GM23338 (cell line): ENCODE measurements around the gene TMX3. TPM values are rescaled to one million over a fixed set of nuclear protein-coding genes. Genes with fewer than 3 reads are reported as not detected.

ENCODE experiments used
- ATAC-seq: fragments of 200-7000 bp; cut with Tn5 transposase; 3 replicates; pipeline ENCODE4 v1.9.1; 2020
- DNase-seq: peaks from one replicate; pipeline ENCODE4 v3.0.0-alpha.2; 2015; ENCODE audit warnings: low spot score
- H2AFZ ChIP-seq: fragments of 200-600 bp; sonication (generic); 2 replicates; pipeline ENCODE4 v1.8.0; 2016; ENCODE audit warnings: antibody characterized with exemption, mild to moderate bottlenecking, moderate library complexity
- H3F3A ChIP-seq: fragments of 200-600 bp; sonication (generic); replicated peaks from 2 replicates; pipeline ENCODE4 v1.8.0; 2017; ENCODE audit warnings: antibody characterized with exemption, mixed run types, low read depth
- H3K27ac ChIP-seq: fragments of 200-600 bp; sonication (generic); 2 replicates; pipeline ENCODE4 v1.6.1; 2016; ENCODE audit warnings: low read depth
- H3K27me3 ChIP-seq: fragments of 200-600 bp; sonication (generic); 2 replicates; pipeline ENCODE4 v1.8.0; 2016; ENCODE audit warnings: mild to moderate bottlenecking, mixed run types, moderate library complexity; ENCODE audit not compliant: insufficient read depth
- H3K36me3 ChIP-seq: fragments of 200-600 bp; sonication (generic); 2 replicates; pipeline ENCODE4 v1.8.0; 2016; ENCODE audit warnings: mild to moderate bottlenecking; ENCODE audit not compliant: insufficient read depth
- H3K4me1 ChIP-seq: fragments of 200-600 bp; sonication (generic); 2 replicates; pipeline ENCODE4 v1.8.0; 2016; ENCODE audit warnings: mild to moderate bottlenecking, moderate library complexity; ENCODE audit not compliant: insufficient read depth
- H3K4me2 ChIP-seq: fragments of 200-600 bp; sonication (generic); 2 replicates; pipeline ENCODE4 v1.7.1; 2017; ENCODE audit warnings: mixed run types
- H3K4me3 ChIP-seq: fragments of 200-600 bp; sonication (generic); 2 replicates; pipeline ENCODE4 v1.6.1; 2016; ENCODE audit warnings: mixed run types
- H3K79me2 ChIP-seq: fragments of 200-600 bp; sonication (generic); replicated peaks from 2 replicates; pipeline ENCODE4 v1.8.0; 2017; ENCODE audit warnings: mild to moderate bottlenecking; ENCODE audit not compliant: insufficient read depth
- H3K9me2 ChIP-seq: fragments of 200-600 bp; sonication (generic); 2 replicates; pipeline ENCODE4 v1.8.0; 2017; ENCODE audit not compliant: insufficient read depth
- H4K20me1 ChIP-seq: fragments of 200-600 bp; sonication (generic); replicated peaks from 2 replicates; pipeline ENCODE4 v1.8.0; 2017; ENCODE audit warnings: mild to moderate bottlenecking; ENCODE audit not compliant: insufficient read depth
- H3K27ac Mint-ChIP-seq: 2 replicates; pipeline ENCODE4 v1.8.0; 2020; ENCODE audit warnings: inconsistent platforms, mild to moderate bottlenecking, moderate library complexity, mixed read lengths
- H3K27me3 Mint-ChIP-seq: 3 replicates; pipeline ENCODE4 v1.8.0; 2022; ENCODE audit warnings: low read depth, mild to moderate bottlenecking, moderate library complexity, mixed read lengths, inconsistent platforms; ENCODE audit not compliant: insufficient read depth, poor library complexity
- H3K36me3 Mint-ChIP-seq: 3 replicates; pipeline ENCODE4 v1.8.0; 2021; ENCODE audit warnings: low read depth, mild to moderate bottlenecking, inconsistent platforms, moderate library complexity, mixed read lengths
- H3K4me1 Mint-ChIP-seq: 3 replicates; pipeline ENCODE4 v1.8.0; 2020; ENCODE audit warnings: mild to moderate bottlenecking, inconsistent platforms, mixed read lengths
- H3K4me3 Mint-ChIP-seq: 3 replicates; pipeline ENCODE4 v1.8.0; 2021; ENCODE audit warnings: moderate library complexity, mild to moderate bottlenecking, inconsistent platforms, mixed read lengths
- H3K9me3 Mint-ChIP-seq: 3 replicates; pipeline ENCODE4 v1.8.0; 2020; ENCODE audit warnings: moderate library complexity, mild to moderate bottlenecking, inconsistent platforms, mixed read lengths
- CREB1 ChIP-seq: fragments of 250-450 bp; sonication (Bioruptor Pico); IDR thresholded peaks from 2 replicates; pipeline ENCODE4 v1.5.0; 2020; ENCODE audit warnings: low read depth, mild to moderate bottlenecking, moderate library complexity
- CTCF ChIP-seq, 2 experiments: fragments of 200-600 bp in 1 of 2; sonication (generic) in 1 of 2; conservative IDR thresholded peaks; 2 replicates each; pipeline versions ENCODE4 v1.5.1 to v1.6.1; 2016 to 2017; ENCODE audit warnings: antibody characterized with exemption in 2 of 2, low read depth in 2 of 2, mild to moderate bottlenecking in 2 of 2, moderate library complexity in 1 of 2
- ETS1 ChIP-seq: IDR thresholded peaks from 2 replicates; pipeline ENCODE4 v1.6.1; 2016; ENCODE audit warnings: antibody characterized with exemption
- EZH2 ChIP-seq: fragments of 200-600 bp; sonication (generic); IDR thresholded peaks from one replicate; pipeline ENCODE4 v1.8.0; 2017; ENCODE audit warnings: antibody characterized with exemption, mild to moderate bottlenecking, low read depth; ENCODE audit not compliant: unreplicated experiment
- EZH2phosphoT487 ChIP-seq: fragments of 200-600 bp; sonication (generic); IDR thresholded peaks from one replicate; pipeline ENCODE4 v1.8.1; 2018; ENCODE audit warnings: antibody characterized with exemption; ENCODE audit not compliant: unreplicated experiment
- JUNB ChIP-seq: IDR thresholded peaks from one replicate; pipeline ENCODE4 v1.6.1; 2016; ENCODE audit warnings: antibody characterized with exemption; ENCODE audit not compliant: unreplicated experiment
- NANOG ChIP-seq: IDR thresholded peaks from 2 replicates; pipeline ENCODE4 v1.6.1; 2016; ENCODE audit warnings: antibody characterized with exemption, borderline replicate concordance
- POLR2AphosphoS5 ChIP-seq: IDR thresholded peaks from 2 replicates; pipeline ENCODE4 v1.6.1; 2016; ENCODE audit warnings: antibody characterized with exemption, low read depth
- REST ChIP-seq: IDR thresholded peaks from one replicate; pipeline ENCODE4 v1.6.1; 2018; ENCODE audit warnings: antibody characterized with exemption; ENCODE audit not compliant: unreplicated experiment
- STAT1 ChIP-seq: IDR thresholded peaks from one replicate; pipeline ENCODE4 v1.6.1; 2016; ENCODE audit warnings: antibody characterized with exemption; ENCODE audit not compliant: unreplicated experiment
- ZNF114 ChIP-seq: fragments of 250-450 bp; sonication (Bioruptor Pico); IDR thresholded peaks from 2 replicates; pipeline ENCODE4 v1.5.0; 2020; ENCODE audit warnings: mild to moderate bottlenecking, moderate library complexity
- ZNF331 ChIP-seq: fragments of 250-450 bp; sonication (Bioruptor Pico); IDR thresholded peaks from 2 replicates; pipeline ENCODE4 v1.5.0; 2020; ENCODE audit warnings: low read depth, mild to moderate bottlenecking, moderate library complexity
- ZNF462 ChIP-seq: fragments of 250-450 bp; sonication (Bioruptor Pico); IDR thresholded peaks from 2 replicates; pipeline ENCODE4 v1.5.0; 2020; ENCODE audit warnings: mild to moderate bottlenecking, moderate library complexity
- polyA plus RNA-seq: library from polyadenylated mRNA; unstranded; fragments of >200 nt; fragmentation: Nextera tagmentation; extraction: Ambion mirVana; gene quantifications from 2 replicates; pipeline ENCODE4 v1.2.1, GENCODE V29; 2016
- total RNA-seq: library from RNA; depleted of rRNA; stranded (reverse); fragments of >200 nt; shearing (Covaris generic); gene quantifications from 2 replicates; pipeline ENCODE4 v1.2.3, GENCODE V29; 2014

Gene TMX3
- total and polyA plus RNA-seq, 2 experiments from 2014 or later: 12.4 to 40.1 TPM

- H3K4me3 ChIP-seq: no peak overlapping the region
- Mint-ChIP-seq H3K9me3 (no peaks in the 10 kb centered on the region), H3K36me3 (no peaks in the 10 kb centered on the region), H3K27me3 (peaks cover 3% of the 10 kb centered on the region), H3K27ac (no peak overlapping the region), H3K4me3 (no peak overlapping the region), H3K4me1 (no peaks in the 10 kb centered on the region)
- no peaks in the 10 kb centered on the region for H4K20me1 ChIP-seq
- H3K9me2 ChIP-seq: 0 out of 2 replicates have a peak, but pooled peaks cover 3% of the 10 kb centered on the region
- H3K27ac ChIP-seq: no peak overlapping the region
- H3K27me3 ChIP-seq: no peaks in the 10 kb centered on the region
- H2AFZ ChIP-seq: no peak overlapping the region
- no peak overlapping the region for H3K4me2 ChIP-seq
- ATAC-seq (no peak), DNase-seq (no peak)
- H3K4me1 ChIP-seq: no peaks in the 10 kb centered on the region
- no peaks in the 10 kb centered on the region for H3K36me3 ChIP-seq
- no peaks in the 10 kb centered on the region for H3K79me2 ChIP-seq
- H3F3A ChIP-seq: no peaks in the 10 kb centered on the region
- TF ChIP-seq REST (no peak), ZNF331 (no peak), EZH2 (no peak), POLR2AphosphoS5 (no peak), CREB1 (CRISPR knock-in tag) (no peak), ETS1 (no peak), NANOG (no peak), STAT1 (no peak), ZNF462 (CRISPR knock-in tag) (no peak), EZH2phosphoT487 (no peak), ZNF114 (CRISPR knock-in tag) (no peak), CTCF (conservative IDR thresholded peaks at IDR 0.05; ENCODE audit: low read depth in 2 of 2) (no peak), JUNB (no peak)
Observed at GRCh38 chr18:68738564-68738963, 23.7 kb upstream of the TMX3 start.
